GM21529 (cell line): ENCODE results near the gene BPIFB2.
"Not testable (repeated sequence)": the region's sequence is repeated elsewhere in the genome, so short reads cannot be mapped to it uniquely, and the experiment has no call there.

Source experiments
- ATAC-seq: cut with Tn5 transposase; IDR thresholded peaks from one replicate; pipeline ENCODE4 v1.9.1; 2021; ENCODE audit not compliant: unreplicated experiment

Gene BPIFB2

DNA sequence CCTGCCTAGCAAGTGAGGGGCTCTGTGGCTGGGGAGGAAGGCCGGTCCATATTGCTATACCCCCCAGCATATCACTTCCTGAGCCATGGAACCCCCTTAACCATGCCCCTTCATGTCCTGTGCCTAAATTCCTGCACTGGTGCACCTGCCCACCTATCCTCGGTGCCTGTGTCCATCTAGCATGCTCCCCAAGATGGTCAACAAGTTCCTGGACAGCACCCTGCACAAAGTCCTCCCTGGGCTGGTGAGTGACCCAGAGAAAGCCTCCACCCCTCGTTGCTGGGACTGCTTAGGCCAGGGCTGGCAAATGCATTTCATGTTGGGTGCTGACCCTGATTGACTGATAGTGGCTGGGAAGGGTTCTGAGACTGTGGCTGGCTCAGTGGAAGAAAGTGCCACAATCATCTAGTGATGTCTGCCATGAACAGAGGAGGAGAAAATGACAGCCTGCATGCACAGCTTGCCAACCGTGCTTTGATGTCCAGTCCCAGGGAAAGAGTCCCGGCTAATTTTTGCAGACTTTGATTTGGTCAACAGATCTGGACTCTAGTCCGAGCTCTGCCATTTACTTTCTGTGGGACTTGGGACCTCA, 27.5 kb downstream of the BPIFB2 start:
- no peak for ATAC-seq

DNA sequence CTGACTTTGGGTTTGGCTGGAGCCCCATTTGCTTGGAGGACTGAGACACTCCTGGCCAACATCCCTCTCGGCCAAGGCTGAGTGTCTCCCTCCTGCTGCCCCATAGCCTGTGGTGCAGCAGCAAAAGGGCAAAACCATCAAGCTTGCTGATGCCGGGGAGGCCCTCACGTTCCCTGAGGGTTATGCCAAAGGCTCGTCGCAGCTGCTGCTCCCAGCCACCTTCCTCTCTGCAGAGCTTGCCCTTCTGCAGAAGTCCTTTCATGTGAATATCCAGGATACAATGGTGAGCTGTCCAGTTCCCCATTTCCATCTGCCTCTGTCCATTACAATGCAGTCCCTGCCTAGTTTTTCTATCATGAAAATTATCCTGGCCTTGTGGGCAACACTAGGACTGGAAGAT, 30.0 kb downstream of the BPIFB2 start:
- ATAC-seq, result no peak

- ATAC-seq, result no peak
Measured at GRCh38 chr20:33038243-33038642, 30.7 kb downstream of the BPIFB2 start.

- no peak for ATAC-seq
Measured at GRCh38 chr20:33042430-33042829, 34.9 kb downstream of the BPIFB2 start.

DNA sequence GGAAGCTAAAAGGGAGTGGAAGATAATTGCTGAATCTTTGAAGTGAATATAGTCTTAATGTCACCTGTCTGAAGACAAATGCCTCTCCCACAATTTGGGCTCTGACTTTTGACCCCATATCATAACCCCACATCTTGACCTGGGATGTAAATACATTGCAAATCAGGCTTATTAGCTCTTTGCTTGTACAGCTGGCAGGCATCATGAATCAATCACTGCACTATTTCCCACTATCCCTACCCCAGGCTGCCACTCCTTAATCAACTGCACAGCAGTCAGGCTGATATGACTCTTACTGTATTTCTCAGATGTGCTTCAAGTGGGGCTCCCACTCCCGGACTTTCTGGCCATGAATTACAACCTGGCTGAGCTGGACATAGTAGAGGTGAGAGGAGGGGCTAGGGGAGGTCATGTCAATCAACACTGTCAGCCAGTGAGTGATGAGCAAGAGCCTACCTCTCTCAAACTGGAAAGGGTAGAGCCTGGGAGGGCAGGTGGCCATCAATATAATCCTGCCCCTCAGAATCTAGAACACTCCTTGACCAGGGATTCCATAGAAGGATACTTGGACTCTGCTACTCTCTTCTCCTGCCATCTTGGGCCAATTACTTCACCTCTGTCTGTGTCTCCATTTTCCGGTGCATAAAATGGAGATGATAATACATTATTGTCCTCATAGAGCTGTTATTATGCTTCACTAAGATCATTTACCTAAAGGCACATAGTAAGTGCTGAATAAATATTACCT, 35.7 kb downstream of the BPIFB2 start:
- ATAC-seq, result no peak

DNA sequence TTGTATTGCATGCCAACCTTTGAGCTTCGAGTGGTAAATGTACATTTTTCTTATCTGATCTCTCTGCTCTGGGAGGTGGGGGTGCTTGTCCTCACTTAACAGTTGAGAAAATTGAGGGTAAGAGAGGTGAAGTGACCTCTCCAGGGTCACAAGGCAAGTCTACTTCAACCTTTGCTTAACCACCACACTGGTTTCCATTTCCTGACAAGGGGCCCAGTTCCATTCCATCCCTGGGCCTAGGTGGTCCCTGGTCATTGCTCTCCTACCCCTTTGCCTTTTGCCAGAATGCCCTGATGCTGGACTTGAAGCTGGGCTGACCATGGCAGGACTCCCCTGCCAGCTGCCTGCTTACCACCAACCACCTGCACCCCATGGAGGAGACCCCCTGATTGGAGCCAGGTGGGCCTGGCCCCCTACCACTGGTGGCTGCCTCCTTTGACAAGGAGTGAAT, 36.3 kb downstream of the BPIFB2 start:
- no peak for ATAC-seq

DNA sequence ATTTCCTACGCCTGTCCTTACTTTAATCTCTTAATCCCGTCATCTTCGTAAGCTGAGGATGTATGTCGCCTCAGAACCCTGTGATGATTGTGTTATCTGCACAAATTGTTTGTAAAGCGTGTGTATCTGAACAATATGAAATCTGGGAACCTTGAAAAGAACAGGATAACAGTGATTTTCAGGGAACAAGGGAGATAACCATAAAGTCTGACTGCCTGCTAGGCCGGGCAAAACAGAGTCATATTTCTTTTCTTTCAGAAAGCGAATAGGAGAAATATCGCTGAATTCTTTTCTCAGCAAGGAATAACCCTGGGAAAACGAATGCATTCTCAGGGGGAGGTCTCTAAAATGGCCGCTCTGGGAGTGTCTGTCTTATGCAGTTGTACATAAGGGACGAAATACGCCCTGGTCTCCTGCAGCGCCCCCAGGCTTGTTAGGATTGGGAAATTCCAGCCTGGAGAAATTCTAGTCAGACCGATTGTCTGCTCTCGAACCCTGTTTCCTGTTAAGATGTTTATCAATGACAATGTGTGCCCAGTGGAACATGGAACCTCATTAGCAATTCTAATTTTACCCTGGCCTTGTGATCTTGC, 37.7 kb downstream of the BPIFB2 start:
- not testable (repeated sequence) for ATAC-seq

DNA sequence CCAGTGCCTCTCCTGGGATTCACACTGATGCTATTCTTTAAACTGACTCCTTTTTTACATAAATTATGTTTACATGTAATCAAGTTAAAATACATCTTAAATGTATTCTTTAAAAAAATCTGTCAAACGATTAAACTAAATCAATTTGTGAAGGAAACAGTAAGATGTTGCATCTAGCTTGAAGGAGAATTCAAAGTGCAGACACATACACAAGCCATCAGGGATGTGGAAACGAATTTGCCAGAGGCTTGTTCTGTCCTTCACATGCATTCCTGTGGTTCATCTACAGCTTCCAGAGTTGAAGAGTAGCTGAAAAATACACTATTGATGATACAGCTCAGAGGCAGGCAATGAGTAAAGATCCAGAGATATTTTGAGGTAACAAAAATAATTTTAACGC, 38.9 kb downstream of the BPIFB2 start:
- no peak for ATAC-seq

- no peak for ATAC-seq
Measured at GRCh38 chr20:33051333-33051732, 43.8 kb downstream of the BPIFB2 start.

- no peak for ATAC-seq
Measured at GRCh38 chr20:33053291-33054106, 46.0 kb downstream of the BPIFB2 start, which contains the start of gene BPIFB3. Gene BPIFB3 (plus strand): TSS chr20:33053903. CDS start chr20:33055436, 1,533 bp downstream.

DNA sequence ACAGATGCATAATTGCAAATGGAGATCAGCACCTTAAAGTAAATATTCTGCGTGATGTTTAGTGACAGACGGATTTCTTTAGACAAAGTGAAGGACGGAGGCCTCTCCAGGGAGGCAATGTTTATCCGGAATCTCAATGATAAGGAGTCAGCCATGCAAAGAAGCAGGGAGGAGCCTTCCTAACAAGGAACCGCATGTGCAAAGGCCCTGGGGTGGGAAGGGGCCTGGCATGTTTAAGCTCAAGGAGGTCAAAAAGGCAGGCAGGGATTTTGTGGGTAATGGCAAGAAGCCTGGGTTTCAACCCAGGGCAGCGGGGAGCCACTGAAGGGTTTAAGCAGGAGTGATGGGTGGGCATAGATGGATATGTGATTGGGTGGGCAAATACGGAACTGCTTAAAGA, 46.9 kb downstream of the BPIFB2 start:
- no peak for ATAC-seq

GRCh38 chr20:33054791-33055190, 47.3 kb downstream of the BPIFB2 start:
- no peak for ATAC-seq

DNA sequence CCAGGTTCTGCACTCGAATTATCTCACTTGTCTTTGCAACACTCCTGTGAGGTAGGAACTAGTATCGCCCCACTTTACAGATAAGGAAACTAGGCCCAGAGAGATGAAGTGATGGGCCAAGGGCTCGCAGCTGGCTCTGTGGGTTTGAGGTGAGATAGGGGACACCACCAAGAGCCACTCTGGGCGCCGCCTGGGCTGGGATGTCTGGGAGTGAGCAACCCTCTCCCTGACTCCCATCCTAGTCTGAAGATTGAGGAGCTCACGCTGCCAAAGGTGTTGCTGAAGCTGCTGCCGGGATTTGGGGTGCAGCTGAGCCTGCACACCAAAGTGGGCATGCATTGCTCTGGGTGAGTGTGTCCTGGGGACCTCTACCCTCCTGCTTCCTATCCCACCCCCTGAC, 51.6 kb downstream of the BPIFB2 start:
- ATAC-seq, result no peak

GRCh38 chr20:33059741-33060390, 52.4 kb downstream of the BPIFB2 start:
- ATAC-seq, result no peak

DNA sequence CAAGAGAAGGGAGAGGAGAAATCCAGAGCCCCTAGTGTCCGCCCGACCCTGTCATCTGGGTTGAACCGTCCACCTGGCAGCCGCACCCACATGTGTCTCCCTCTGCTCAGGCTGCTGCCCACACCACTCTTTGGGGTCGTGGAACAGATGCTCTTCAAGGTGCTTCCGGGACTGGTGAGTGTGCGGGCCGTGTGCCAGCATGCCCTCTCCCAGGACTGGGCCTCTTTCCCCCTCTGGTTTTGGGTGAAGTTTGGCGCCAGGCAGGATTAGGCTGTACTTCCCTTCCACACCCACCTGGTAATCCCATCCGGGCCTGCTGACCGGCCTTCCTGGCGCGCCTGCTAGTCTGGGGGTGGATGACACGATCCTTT, 54.1 kb downstream of the BPIFB2 start:
- ATAC-seq, result no peak

DNA sequence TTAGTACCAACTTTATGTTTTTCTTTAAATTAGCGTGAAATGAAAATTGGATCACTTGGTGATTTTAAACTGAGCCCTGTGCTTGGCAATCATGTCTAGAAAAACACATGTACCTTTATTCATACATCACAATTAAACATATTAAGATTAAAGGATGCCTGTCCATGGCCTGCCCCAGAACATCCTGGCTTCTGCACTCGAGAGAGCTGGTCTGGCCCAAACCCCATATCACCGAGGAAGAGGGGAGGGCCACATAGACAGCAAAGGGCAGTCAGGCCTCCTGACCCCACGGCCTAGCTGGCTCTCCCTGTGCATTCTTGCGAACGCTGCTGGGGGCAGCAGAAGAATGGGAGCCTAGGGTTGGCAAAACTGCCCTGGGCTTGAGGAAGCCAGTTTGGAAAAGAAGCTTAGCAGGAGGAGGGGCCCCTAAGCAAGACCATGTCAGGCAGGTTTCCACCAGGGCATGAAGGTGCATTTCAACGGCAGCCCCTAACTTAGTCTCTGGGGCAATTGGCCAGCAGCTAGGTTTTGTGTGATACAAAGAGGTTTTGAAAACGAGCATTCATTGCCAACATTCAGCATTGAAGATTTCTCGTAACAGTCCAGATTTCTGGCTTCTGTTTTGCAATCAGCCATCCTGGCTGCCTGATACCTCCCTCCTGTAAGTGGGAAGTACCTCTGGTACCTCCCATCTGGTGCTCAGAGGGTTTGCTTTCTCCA, 54.8 kb downstream of the BPIFB2 start:
- no peak for ATAC-seq

- no peak for ATAC-seq
Measured at GRCh38 chr20:33062825-33063149, 55.3 kb downstream of the BPIFB2 start.

DNA sequence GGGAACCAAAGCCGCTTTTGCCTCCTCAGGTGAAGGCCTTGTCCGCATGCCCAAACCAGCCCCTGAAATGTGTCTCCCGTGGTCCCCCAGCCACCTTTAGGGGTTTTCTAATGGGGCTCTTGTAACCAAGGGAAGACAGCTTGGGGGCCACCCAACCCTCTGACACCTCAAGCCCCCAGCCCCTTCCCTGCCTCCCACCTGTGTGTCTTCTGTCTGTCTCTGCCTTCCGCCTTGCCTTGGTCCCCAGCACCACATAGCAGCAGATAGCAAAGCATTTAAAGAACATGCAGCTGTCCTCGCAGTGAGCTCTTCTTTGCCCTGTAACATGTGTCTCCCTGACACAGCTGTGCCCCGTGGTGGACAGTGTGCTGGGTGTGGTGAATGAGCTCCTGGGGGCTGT, 55.8 kb downstream of the BPIFB2 start:
- ATAC-seq, result no peak

- ATAC-seq, result no peak
Measured at GRCh38 chr20:33064572-33065287, 57.2 kb downstream of the BPIFB2 start.

DNA sequence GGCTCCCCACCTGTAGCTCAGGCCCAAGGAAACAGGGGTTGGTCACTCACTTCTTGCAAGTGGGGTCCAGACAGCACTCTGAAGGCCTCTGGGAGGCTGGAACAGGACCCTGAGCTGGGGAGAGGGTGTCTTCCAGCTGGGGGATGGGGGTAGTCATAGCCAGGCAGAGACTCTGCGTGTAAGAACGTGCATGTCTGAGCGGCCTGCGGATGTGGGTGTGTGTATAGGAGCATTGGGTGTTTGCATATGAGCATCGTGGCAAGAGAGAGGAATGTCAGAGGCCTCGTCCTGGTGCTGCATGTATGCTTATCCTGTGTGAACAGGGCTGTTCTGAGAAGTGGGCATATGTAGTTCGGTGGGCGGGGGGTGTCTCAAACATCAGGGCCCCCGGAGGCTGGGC, 58.3 kb downstream of the BPIFB2 start:
- ATAC-seq, result no peak
